GM12878 (cell line): ENCODE results near the gene MAN2A2.

ENCODE experiments used
- ATF7 ChIP-seq: fragments of 450-650 bp; IDR thresholded peaks from 2 replicates; pipeline ENCODE4 v1.6.1; 2016; ENCODE audit warnings: low read depth, mild to moderate bottlenecking
- POLR2AphosphoS5 ChIP-seq: IDR thresholded peaks from 2 replicates; pipeline ENCODE4 v1.6.1; 2011; ENCODE audit warnings: mild to moderate bottlenecking, low read length, inconsistent platforms
- WRNIP1 ChIP-seq: IDR thresholded peaks from 2 replicates; pipeline ENCODE4 v1.6.1; 2011; ENCODE audit warnings: low read depth, low read length, improper control_type of control experiment, borderline replicate concordance

DNA sequence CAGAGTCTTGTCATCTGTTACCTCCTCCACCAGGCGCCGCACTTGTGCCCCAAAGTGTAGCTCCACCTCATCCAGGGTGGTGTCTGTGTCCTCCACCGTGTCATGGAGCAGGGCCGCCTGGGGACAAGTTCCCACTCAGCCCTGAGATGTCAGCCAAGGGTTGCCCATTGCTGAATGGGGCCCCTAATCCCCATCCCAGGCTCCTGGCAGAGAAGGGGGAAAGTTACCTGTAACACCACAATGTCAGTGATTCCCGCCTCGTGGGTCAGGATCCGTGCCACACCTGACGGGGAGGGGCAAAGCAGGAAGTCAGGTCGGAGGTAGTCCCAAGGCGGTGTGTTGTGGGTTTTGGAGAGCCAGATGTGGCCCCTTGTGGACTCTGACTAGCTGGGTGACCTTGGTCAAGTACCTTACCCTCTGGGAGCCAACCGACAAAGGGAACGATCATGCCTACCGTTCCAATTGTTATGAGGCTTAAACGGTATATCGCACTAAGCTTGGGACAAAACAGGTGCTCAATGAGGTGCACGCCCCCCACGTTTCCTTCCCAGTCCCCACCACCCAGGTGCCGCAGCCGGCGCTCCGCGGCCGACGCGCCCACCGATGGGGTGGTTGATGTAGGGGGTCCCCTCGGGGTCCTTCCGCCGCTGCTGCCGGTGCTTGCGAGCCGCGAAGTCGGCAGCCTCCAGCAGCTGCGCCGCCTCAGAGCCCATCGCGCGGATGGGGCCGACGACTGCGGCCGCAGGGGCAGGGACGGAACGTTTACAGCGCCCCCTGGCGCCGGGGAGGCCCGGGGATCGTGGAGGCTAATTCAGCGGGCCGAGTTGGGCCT is 28.9 kb downstream of the MAN2A2 start, which contains the start of gene HDDC3:
- TF ChIP-seq WRNIP1 (no peak; the same call in 1 of the 2 replicates), ATF7 (peak; percentile 48), POLR2AphosphoS5 (peak; percentile 66; the same call in 1 of the 2 replicates)
